Lower leg skin (tissue), 3 donors: Measurements from ENCODE around the gene UNC13A.
"Not testable (repeated sequence)": the region's sequence is repeated elsewhere in the genome, so short reads cannot be mapped to it uniquely, and the experiment has no call there.

ENCODE experiments used
- POLR2A ChIP-seq, 2 donors: fragments of 450-650 bp; IDR thresholded peaks; one replicate each; pipeline ENCODE4 v1.6.1; 2016 to 2017; ENCODE audit warnings: antibody characterized with exemption in 2 of 2, mild to moderate bottlenecking in 1 of 2, moderate library complexity in 1 of 2
- TF ChIP-seq, protein P1 (sequence below), 3 donors: fragments of 450-650 bp; IDR thresholded peaks; one replicate each; pipeline ENCODE4 v1.5.1; 2016; ENCODE audit warnings: antibody characterized with exemption in 3 of 3, mild to moderate bottlenecking in 3 of 3, moderate library complexity in 2 of 3

DNA sequence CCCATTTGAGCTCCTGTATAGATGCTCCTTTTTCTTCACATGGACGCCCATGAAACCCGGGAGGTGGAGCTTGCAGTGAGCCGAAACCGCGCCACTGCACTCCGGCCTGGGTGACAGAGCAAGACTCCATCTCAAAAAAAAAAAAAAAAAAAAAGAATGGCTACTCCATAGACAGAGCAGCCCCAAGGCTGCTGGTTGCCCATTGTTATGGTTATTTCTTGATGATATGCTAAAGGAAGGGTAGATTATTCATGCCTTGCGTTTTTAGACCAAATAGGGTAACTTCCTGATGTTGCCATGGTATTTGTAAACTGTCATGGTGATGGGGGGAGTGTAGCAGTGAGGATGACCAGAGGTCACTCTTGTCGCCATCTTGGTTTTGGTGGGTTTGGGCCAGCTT is 90.1 kb downstream of the UNC13A start:
- TF ChIP-seq, protein P1, sequence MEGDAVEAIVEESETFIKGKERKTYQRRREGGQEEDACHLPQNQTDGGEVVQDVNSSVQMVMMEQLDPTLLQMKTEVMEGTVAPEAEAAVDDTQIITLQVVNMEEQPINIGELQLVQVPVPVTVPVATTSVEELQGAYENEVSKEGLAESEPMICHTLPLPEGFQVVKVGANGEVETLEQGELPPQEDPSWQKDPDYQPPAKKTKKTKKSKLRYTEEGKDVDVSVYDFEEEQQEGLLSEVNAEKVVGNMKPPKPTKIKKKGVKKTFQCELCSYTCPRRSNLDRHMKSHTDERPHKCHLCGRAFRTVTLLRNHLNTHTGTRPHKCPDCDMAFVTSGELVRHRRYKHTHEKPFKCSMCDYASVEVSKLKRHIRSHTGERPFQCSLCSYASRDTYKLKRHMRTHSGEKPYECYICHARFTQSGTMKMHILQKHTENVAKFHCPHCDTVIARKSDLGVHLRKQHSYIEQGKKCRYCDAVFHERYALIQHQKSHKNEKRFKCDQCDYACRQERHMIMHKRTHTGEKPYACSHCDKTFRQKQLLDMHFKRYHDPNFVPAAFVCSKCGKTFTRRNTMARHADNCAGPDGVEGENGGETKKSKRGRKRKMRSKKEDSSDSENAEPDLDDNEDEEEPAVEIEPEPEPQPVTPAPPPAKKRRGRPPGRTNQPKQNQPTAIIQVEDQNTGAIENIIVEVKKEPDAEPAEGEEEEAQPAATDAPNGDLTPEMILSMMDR (IDR thresholded peaks at IDR 0.05): not testable (repeated sequence)
- TF ChIP-seq POLR2A (IDR thresholded peaks at IDR 0.05): not testable (repeated sequence)
